HG03159 (cell line): ENCODE data around the gene TJP2.

Experiments used
- ATAC-seq: cut with Tn5 transposase; IDR thresholded peaks from one replicate; pipeline ENCODE4 v1.9.1; 2021; ENCODE audit warnings: mild to moderate bottlenecking, moderate library complexity; ENCODE audit not compliant: unreplicated experiment

Gene TJP2

DNA sequence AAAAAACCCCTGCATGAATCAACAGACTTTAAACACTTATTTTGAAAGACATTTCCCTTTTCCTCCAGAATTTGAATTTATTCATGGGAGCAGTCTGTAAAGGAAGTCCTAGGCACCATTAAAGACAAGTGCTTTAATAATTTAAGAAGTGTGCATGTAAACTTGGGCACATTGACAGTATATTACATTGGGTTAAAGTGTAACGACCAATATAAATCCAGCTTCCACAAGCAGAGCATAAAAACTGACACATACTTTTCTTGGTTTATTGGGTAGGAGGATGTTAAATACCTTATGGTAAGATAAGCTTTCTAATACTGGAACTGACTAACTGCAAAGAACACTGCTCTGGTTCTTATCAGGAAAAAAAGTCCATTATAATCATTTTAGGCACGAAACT lies 149.8 kb downstream of the TJP2 start:
- no peak for ATAC-seq
